ENCODE data around the gene XPC.

DNA sequence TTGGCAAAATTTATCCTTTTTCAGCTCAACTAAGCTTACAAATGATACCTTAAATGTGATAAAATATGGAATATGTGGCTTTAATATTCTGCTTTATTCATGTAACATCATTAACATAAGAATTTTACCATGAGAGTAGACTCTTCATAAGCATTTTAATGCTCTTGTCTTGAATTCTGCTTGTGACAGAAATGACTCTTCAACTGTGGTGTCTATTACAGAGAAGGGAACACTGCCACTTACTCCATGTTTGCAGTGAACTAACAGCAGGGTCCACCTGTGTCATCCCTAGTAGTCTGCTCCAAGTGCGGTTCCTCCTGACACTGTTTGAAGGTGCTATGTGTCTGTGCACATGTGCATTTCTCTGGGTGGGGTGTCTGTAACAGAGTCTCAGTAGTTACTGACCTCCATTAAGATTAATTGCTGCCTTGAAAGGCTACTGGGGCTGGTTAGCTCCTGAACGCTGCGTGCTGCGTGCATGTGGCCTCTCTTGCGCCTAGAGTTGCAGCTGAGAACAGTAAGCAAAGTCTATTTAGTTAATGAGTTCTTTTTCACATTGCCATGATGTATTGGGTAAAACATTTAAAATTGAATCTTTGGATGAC lies 8.6 kb upstream of the XPC start:
- TF ChIP-seq, protein P1, sequence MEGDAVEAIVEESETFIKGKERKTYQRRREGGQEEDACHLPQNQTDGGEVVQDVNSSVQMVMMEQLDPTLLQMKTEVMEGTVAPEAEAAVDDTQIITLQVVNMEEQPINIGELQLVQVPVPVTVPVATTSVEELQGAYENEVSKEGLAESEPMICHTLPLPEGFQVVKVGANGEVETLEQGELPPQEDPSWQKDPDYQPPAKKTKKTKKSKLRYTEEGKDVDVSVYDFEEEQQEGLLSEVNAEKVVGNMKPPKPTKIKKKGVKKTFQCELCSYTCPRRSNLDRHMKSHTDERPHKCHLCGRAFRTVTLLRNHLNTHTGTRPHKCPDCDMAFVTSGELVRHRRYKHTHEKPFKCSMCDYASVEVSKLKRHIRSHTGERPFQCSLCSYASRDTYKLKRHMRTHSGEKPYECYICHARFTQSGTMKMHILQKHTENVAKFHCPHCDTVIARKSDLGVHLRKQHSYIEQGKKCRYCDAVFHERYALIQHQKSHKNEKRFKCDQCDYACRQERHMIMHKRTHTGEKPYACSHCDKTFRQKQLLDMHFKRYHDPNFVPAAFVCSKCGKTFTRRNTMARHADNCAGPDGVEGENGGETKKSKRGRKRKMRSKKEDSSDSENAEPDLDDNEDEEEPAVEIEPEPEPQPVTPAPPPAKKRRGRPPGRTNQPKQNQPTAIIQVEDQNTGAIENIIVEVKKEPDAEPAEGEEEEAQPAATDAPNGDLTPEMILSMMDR (IDR thresholded peaks at IDR 0.05): no peak
- no peak for TF ChIP-seq POLR2A (IDR thresholded peaks at IDR 0.05)
